B cell (primary cell): Measurements from ENCODE around the gene MINDY4B.

Experiments used
- EZH2 ChIP-seq: IDR thresholded peaks from 2 replicates; pipeline ENCODE4 v1.6.1; 2012; ENCODE audit warnings: borderline replicate concordance, low read depth, mild to moderate bottlenecking, moderate library complexity, low read length; ENCODE audit not compliant: insufficient read depth, poor library complexity, severe bottlenecking
- TF ChIP-seq, protein P1 (sequence below): fragments of 200-600 bp; IDR thresholded peaks from one replicate; pipeline ENCODE4 v1.8.0; 2022; ENCODE audit warnings: antibody characterized with exemption, mild to moderate bottlenecking

DNA sequence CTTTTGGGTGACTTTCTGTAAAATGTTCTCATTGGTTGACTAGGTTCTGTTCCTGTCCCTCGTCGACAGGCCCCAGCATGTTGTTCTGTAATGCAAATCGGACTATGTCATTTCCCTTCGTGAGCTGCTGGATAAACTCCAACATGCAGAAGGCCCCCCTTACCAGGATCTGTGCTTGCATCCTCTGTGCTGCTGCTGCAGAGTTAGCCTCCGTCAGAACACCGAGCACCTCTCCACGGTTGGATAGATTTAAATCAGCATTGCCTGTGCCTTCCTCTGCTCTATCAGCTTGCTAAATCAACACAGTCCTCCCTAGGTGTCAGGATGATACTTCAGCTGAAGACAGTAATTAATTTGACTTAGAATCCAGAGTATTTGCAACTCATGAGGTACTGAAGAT lies 12.7 kb upstream of the MINDY4B start:
- TF ChIP-seq, protein P1, sequence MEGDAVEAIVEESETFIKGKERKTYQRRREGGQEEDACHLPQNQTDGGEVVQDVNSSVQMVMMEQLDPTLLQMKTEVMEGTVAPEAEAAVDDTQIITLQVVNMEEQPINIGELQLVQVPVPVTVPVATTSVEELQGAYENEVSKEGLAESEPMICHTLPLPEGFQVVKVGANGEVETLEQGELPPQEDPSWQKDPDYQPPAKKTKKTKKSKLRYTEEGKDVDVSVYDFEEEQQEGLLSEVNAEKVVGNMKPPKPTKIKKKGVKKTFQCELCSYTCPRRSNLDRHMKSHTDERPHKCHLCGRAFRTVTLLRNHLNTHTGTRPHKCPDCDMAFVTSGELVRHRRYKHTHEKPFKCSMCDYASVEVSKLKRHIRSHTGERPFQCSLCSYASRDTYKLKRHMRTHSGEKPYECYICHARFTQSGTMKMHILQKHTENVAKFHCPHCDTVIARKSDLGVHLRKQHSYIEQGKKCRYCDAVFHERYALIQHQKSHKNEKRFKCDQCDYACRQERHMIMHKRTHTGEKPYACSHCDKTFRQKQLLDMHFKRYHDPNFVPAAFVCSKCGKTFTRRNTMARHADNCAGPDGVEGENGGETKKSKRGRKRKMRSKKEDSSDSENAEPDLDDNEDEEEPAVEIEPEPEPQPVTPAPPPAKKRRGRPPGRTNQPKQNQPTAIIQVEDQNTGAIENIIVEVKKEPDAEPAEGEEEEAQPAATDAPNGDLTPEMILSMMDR: no peak
- no peak for TF ChIP-seq EZH2
